Right lobe of liver (tissue), 6 donors: ENCODE data around the gene LENG8. TPM values are rescaled to one million over a fixed set of nuclear protein-coding genes. Genes with fewer than 3 reads are reported as not detected.

ENCODE experiments used
- ATAC-seq, 4 donors: fragments of 200-7000 bp; cut with Tn5 transposase; one replicate each; pipeline ENCODE4 v1.9.1; 2020; ENCODE audit warnings: mild to moderate bottlenecking in 4 of 4, moderate library complexity in 4 of 4
- DNase-seq, 3 donors: peaks; one replicate each; pipeline ENCODE4 v3.0.0-alpha.2; 2020
- H3K27ac ChIP-seq, 3 donors: fragments of 200-600 bp; one replicate each; pipeline ENCODE4 v1.8.0; 2022
- H3K27me3 ChIP-seq, 2 donors: fragments of 200-600 bp; one replicate each; pipeline ENCODE4 v1.8.0; 2022
- H3K36me3 ChIP-seq, 4 donors: fragments of 200-600 bp; sonication (generic) in 1 of 4; one replicate each; pipeline versions ENCODE4 v1.5.1 to v1.8.0; 2017 to 2022; ENCODE audit warnings: control low read depth in 1 of 4
- H3K4me1 ChIP-seq, 4 donors: fragments of 200-600 bp; sonication (generic) in 1 of 4; one replicate each; pipeline versions ENCODE4 v1.5.1 to v1.8.0; 2017 to 2022; ENCODE audit warnings: control low read depth in 1 of 4
- H3K4me3 ChIP-seq, 3 donors: fragments of 200-600 bp; one replicate each; pipeline ENCODE4 v1.8.0; 2022
- H3K9me3 ChIP-seq, 4 donors: fragments of 200-600 bp; sonication (generic) in 1 of 4; one replicate each; pipeline versions ENCODE4 v1.5.1 to v1.8.0; 2017 to 2022; ENCODE audit warnings: control low read depth in 1 of 4
- CTCF ChIP-seq, 4 donors: fragments of 200-600 bp in 3 of 4; fragments of 450-650 bp in 1 of 4; IDR thresholded peaks; one replicate each; pipeline versions ENCODE4 v1.5.1 to v1.8.0; 2016 to 2022; ENCODE audit warnings: antibody characterized with exemption in 4 of 4, mild to moderate bottlenecking in 2 of 4
- POLR2A ChIP-seq: fragments of 450-650 bp; IDR thresholded peaks from one replicate; pipeline ENCODE4 v1.6.1; 2017; ENCODE audit warnings: antibody characterized with exemption, mild to moderate bottlenecking
- WGBS: methylation state at CpG from one replicate; pipeline ENCODE4 v1.1.6; 2018; ENCODE audit warnings: low coverage, low lambda C conversion rate; ENCODE audit not compliant: insufficient coverage; ENCODE audit errors: missing lambda C conversion rate; 5-methylcytosine and 5-hydroxymethylcytosine counted together
- intact Hi-C, 2 donors: fragments of 100-400 bp; cut with DNase I; formaldehyde crosslinking; loops; one replicate each; pipeline versions ENCODE4 v1.11.2 to v1.14.1; 2022
- total RNA-seq, 6 experiments: library from RNA; depleted of rRNA in 2 of 6; stranded (reverse); fragments of >200 nt in 2 of 6; fragmentation: NEBNext Ultra II Directional in 3 of 6; extraction: Animal tissue kit (Norgen Biotek cat#: 25700) in 3 of 6; gene quantifications; one replicate each; pipeline versions ENCODE4 v1.1.0 to v1.2.4, GENCODE V29; 2016 to 2023
- donor health status: DM: no; HTN: yes; CAD: no.
- donor health status: DM: no; HTN: no; CAD: no.
- donor health status: DM: no; HTN: no; CAD: no.
- donor health status: DM: no; HTN: yes; CAD: no.
- donor health status: DM: no; HTN: yes; CAD: no.

LENG8 gene
- total RNA-seq, 6 experiments from 2014 or later: 29.8 to 66.3 (median 41.1) TPM

- WGBS: 65% methylated on average over 3 of the region's 11 CpGs
- Histone ChIP-seq H3K4me1 (peaks cover 0 to 10% (median 0%) of the 10 kb centered on the region in 4 donors), H3K27ac (no peak overlapping the region), H3K36me3 (no peaks in the 10 kb centered on the region), H3K27me3 (peaks cover 0 to 3% of the 10 kb centered on the region in 2 donors), H3K4me3 (no peak overlapping the region), H3K9me3 (no peaks in the 10 kb centered on the region)
- ATAC-seq: no peak
- DNase-seq: no peak
- intact Hi-C loops: no loop called here
- TF ChIP-seq POLR2A (no peak), CTCF (IDR thresholded peaks at IDR 0.05) (no peak)
Measured at GRCh38 chr19:54427586-54427985, 21.4 kb upstream of the LENG8 start.

- Histone ChIP-seq H3K36me3 (no peaks in the 10 kb centered on the region), H3K27me3 (peaks cover 0 to 3% of the 10 kb centered on the region in 2 donors), H3K4me3 (no peak overlapping the region), H3K4me1 (peaks cover 0 to 10% (median 0%) of the 10 kb centered on the region in 4 donors), H3K27ac (no peak overlapping the region), H3K9me3 (no peaks in the 10 kb centered on the region)
- intact Hi-C loops: no loop called here
- 75% methylated on average over 3 of the region's 11 CpGs for WGBS
- ATAC-seq (no peak), DNase-seq (no peak)
- TF ChIP-seq POLR2A: no peak
- no peak for TF ChIP-seq CTCF (IDR thresholded peaks at IDR 0.05)
Measured at GRCh38 chr19:54428323-54429175, 20.4 kb upstream of the LENG8 start.

GRCh38 chr19:54429176-54429495 is 19.9 kb upstream of the LENG8 start:
- Histone ChIP-seq H3K4me1 (peaks cover 0 to 10% (median 0%) of the 10 kb centered on the region in 4 donors), H3K4me3 (no peak overlapping the region), H3K27me3 (peaks cover 0 to 3% of the 10 kb centered on the region in 2 donors), H3K9me3 (no peaks in the 10 kb centered on the region), H3K27ac (no peak overlapping the region), H3K36me3 (no peaks in the 10 kb centered on the region)
- TF ChIP-seq POLR2A (no peak), CTCF (IDR thresholded peaks at IDR 0.05) (no peak)
- ATAC-seq: no peak
- 36% methylated on average over 5 of the region's 8 CpGs for WGBS
- intact Hi-C loops: no loop called here
- DNase-seq: no peak

GRCh38 chr19:54429545-54430227 is 19.3 kb upstream of the LENG8 start:
- 27% methylated on average over 5 of the region's 13 CpGs for WGBS
- Histone ChIP-seq H3K36me3 (no peaks in the 10 kb centered on the region), H3K27me3 (peaks cover 0 to 3% of the 10 kb centered on the region in 2 donors), H3K4me3 (no peak overlapping the region), H3K27ac (no peak overlapping the region), H3K9me3 (no peaks in the 10 kb centered on the region), H3K4me1 (peaks cover 0 to 10% (median 0%) of the 10 kb centered on the region in 4 donors)
- DNase-seq: no peak
- ATAC-seq: no peak
- TF ChIP-seq CTCF (IDR thresholded peaks at IDR 0.05): no peak
- TF ChIP-seq POLR2A: no peak
- intact Hi-C loops: no loop called here
